HTR-8/SVneo (cell line): ENCODE measurements around the gene CPD.
"Not testable (repeated sequence)": the region's sequence is repeated elsewhere in the genome, so short reads cannot be mapped to it uniquely, and the experiment has no call there.

Experiments used
- DNase-seq: peaks from one replicate; pipeline ENCODE4 v3.0.0; 2011; ENCODE audit warnings: low spot score, mixed read lengths; ENCODE audit not compliant: insufficient read length
- FAIRE-seq: peaks from 2 replicates; lab custom pipeline; 2011; peaks lifted over from hg19 to GRCh38; lab: Jason Lieb, UNC

Gene CPD

GRCh38 chr17:30418070-30418469 lies 39.3 kb downstream of the CPD start:
- DNase-seq, FAIRE-seq: not testable (repeated sequence)

GRCh38 chr17:30421592-30421991 lies 42.9 kb downstream of the CPD start:
- no peak for DNase-seq
- FAIRE-seq: no peak

DNA sequence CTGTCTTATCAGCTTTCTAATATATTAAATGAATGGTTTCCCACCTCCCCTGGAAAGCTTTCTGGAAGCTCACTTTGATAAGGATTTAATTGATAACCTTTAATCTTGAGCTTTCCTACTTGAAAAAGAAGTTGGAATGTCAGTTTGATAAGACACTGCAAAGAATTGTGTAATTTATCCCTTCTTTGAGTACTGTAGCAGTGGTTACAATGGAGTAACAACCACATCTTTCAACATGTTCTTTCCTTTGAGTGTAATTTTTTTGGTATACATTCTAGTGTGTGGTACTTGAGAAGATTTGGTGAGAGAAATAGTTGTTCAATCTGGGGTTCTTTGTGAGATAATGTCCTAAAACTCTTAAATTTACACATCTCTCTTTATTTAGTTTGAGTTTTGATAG lies 43.4 kb downstream of the CPD start:
- DNase-seq (no peak), FAIRE-seq (no peak)

DNA sequence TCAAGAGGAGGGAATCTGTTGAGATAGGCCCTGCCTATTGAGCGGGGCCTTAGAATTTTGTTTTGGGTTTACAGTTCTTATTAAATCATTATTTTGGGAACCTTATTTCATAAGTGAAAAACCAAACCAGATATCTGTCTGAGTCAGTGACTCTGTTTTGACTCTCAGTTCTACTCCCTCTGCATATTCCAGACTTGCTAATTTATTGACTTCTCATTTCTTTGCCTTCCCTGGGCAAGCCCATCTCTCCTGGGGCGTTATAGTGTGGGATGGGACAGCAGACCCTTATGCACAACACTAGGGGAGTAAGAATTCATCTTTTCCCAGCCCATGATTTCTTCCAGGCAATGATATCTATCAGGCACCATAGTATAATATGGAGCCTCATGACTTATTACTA lies 45.7 kb downstream of the CPD start:
- no peak for FAIRE-seq
- no peak for DNase-seq

DNA sequence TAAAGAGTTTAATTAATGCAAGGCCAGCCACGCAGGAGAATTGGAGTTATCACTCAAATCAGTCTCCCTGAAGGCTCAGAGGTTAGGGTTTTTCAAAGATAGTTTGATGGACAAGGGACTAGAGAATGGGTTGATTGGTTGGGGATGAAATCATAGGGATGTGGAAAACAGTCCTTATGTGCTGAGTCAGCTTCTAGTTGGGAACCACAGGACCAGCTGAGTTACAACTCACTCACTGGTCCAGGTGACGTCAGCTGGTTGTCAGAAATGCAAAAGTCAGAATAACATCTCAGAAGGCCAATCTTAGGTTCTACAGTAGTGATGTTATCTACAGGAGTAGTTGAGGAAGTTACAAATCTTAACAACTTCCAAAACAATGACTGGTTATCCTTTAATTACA lies 47.6 kb downstream of the CPD start:
- FAIRE-seq (no peak), DNase-seq (no peak)

DNA sequence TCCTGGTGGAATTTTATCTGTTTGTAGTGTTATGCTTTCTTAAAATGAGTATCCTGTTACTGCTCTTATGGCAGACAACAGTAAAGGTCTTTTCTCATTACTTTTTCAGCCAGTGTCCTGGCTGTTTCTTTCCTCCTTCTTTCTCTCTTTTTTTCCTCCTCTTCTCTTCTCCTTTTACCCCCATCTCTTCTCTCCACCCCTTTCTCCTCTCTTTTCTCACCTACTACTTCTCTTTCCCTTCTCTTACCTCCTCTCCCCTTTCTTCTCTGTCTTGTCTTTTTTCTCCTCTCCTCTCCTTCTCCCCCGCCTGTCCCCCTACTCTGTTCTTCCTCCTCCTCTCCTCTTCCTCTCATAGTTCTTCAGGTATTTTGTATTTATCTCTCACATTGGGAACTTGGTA lies 48.9 kb downstream of the CPD start:
- FAIRE-seq: no peak

GRCh38 chr17:30429155-30429554 lies 50.4 kb downstream of the CPD start:
- FAIRE-seq: no peak
- DNase-seq: no peak

More for the DNA sequence above, 48.9 kb downstream of the CPD start:
- DNase-seq: no peak

- FAIRE-seq (peak; percentile 48), DNase-seq (peak; percentile 35)
Observed at GRCh38 chr17:30433514-30433913, 54.8 kb downstream of the CPD start.

DNA sequence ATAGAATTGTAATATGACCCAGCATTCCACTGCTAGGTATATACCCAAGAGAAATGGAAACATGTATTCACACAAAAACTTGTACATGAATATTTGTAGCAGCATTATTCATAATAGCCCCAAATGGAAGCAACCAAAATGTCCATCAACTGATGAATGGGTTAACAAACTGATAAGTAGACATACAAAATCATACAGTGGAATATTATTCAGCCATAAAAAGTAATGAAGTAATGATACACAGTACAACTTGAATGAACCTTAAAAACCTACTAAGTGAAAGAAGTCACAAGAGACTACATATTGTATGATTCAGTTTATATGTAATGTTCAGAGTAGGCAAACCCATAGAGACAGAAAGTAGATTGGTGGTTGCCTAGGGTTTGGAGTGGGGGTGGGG lies 58.0 kb downstream of the CPD start:
- no peak for DNase-seq
- FAIRE-seq: no peak

DNA sequence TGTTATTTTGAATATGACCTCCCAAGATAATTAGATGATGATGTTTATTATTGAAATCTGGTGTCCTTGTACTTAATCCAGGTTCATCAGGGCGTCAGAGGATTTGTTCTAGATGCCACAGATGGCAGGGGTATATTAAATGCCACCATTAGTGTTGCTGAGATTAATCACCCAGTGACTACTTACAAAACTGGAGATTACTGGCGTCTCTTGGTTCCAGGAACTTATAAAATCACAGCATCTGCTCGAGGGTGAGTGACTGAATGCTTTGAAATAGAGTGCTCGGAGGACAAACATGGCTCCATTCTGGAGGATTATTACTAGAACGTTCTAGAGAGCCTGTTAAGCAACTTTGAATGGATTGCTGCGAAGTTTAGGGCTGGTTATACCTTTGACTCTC lies 65.0 kb downstream of the CPD start:
- DNase-seq (no peak), FAIRE-seq (no peak)

GRCh38 chr17:30446640-30447039 lies 67.9 kb downstream of the CPD start:
- DNase-seq, FAIRE-seq: not testable (repeated sequence)

GRCh38 chr17:30449480-30449879 lies 70.8 kb downstream of the CPD start:
- DNase-seq (no peak), FAIRE-seq (no peak)

- no peak for DNase-seq
Observed at GRCh38 chr17:30450125-30451027, 71.6 kb downstream of the CPD start.

GRCh38 chr17:30454635-30455034 lies 75.9 kb downstream of the CPD start:
- FAIRE-seq (no peak), DNase-seq (no peak)

More at GRCh38 chr17:30450125-30451027, 71.6 kb downstream of the CPD start:
- no peak for FAIRE-seq

- no peak for FAIRE-seq
- no peak for DNase-seq
Observed at GRCh38 chr17:30458371-30458770, 79.6 kb downstream of the CPD start.

DNA sequence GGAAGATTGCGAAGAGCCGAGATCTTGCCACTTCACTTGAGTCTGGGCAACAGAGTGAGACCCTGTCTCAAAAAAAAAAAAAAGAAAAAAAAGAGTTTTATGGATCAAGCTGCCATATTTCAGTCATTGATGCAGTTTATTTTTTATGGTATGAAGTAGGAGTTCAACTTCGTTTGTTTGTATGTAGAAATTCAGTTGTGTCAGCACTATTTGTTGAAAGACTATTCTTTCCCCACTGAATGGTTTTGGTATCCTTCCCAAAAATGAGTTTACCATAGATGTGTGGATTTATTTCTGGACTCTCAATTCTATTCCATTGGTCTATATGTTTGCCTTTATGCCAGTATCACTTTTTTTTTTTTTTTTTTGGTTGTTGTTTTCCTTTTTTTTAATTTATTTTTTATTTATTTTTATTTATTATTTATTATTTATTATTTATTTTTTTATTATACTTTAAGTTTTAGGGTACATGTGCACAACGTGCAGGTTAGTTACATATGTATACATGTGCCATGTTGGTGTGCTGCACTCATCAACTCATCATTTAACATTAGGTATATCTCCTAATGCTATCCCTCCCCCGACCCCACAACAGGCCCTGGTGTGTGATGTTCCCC lies 80.2 kb downstream of the CPD start:
- not testable (repeated sequence) for DNase-seq, FAIRE-seq

DNA sequence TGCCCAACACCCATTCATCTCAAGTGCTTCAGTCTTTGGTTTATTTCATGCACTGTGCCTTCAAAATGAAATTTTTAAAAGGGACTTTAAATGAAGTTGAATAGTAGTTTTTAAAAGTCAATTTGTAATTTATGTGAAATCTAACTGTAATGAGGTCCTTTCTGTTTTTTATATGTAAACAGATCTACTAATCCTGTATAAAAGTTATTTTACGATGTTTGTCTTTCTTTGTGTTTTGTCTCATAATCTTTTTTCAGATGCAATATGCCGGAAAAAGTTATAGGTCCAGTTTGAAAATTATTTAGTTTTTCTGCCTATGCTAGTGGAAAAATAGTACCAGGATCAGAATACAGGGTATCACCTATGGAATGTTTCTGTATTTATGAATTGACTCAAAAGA lies 89.7 kb downstream of the CPD start:
- DNase-seq (no peak), FAIRE-seq (no peak)

- no peak for FAIRE-seq
- no peak for DNase-seq
Observed at GRCh38 chr17:30472238-30472890, 93.6 kb downstream of the CPD start.

- FAIRE-seq: no peak
- DNase-seq: no peak
Observed at GRCh38 chr17:30475206-30475605, 96.5 kb downstream of the CPD start.

GRCh38 chr17:30476726-30477082 lies 98.0 kb downstream of the CPD start:
- DNase-seq (no peak), FAIRE-seq (no peak)
